SK-N-SH treated with all-trans-retinoic acid at 6 μM for 48 hours (cell line): ENCODE data around the gene XRCC4.

Source experiments
- ATAC-seq: fragments of 200-7000 bp; cut with Tn5 transposase; 3 replicates; pipeline ENCODE4 v1.9.1; 2020; ENCODE audit warnings: mild to moderate bottlenecking, moderate library complexity
- ARNTL ChIP-seq: fragments of 450-650 bp; formaldehyde crosslinking; IDR thresholded peaks from 2 replicates; pipeline ENCODE4 v1.5.0; 2020; ENCODE audit warnings: low read depth, mild to moderate bottlenecking, moderate library complexity, borderline replicate concordance
- BACH2 ChIP-seq: fragments of 250-450 bp; sonication (Bioruptor Pico); IDR thresholded peaks from 2 replicates; pipeline ENCODE4 v1.9.0; 2021; ENCODE audit warnings: mild to moderate bottlenecking, borderline replicate concordance
- CREB5 ChIP-seq: fragments of 250-450 bp; sonication (Bioruptor Pico); IDR thresholded peaks from 2 replicates; pipeline ENCODE4 v1.5.1; 2020; ENCODE audit warnings: low read depth, mild to moderate bottlenecking, moderate library complexity
- ESRRG ChIP-seq: fragments of 250-450 bp; sonication (Bioruptor Pico); IDR thresholded peaks from 2 replicates; pipeline ENCODE4 v1.6.1; 2021; ENCODE audit warnings: mild to moderate bottlenecking
- GLIS3 ChIP-seq: fragments of 250-450 bp; sonication (Bioruptor Pico); IDR thresholded peaks from 2 replicates; pipeline ENCODE4 v1.5.0; 2020; ENCODE audit warnings: mild to moderate bottlenecking, moderate library complexity
- PPARA ChIP-seq: fragments of 250-450 bp; sonication (Bioruptor Pico); IDR thresholded peaks from 2 replicates; pipeline ENCODE4 v1.5.0; 2020; ENCODE audit warnings: mild to moderate bottlenecking, borderline replicate concordance
- RARB ChIP-seq: fragments of 250-450 bp; sonication (Bioruptor Pico); IDR thresholded peaks from 2 replicates; pipeline ENCODE4 v1.8.0; 2021; ENCODE audit warnings: mild to moderate bottlenecking, moderate library complexity
- SNAI2 ChIP-seq: fragments of 250-450 bp; sonication (Bioruptor Pico); IDR thresholded peaks from 2 replicates; pipeline ENCODE4 v1.5.0; 2020; ENCODE audit warnings: mild to moderate bottlenecking, moderate library complexity
- TCF4 ChIP-seq: fragments of 250-450 bp; sonication (Bioruptor Pico); IDR thresholded peaks from 2 replicates; pipeline ENCODE4 v1.8.0; 2021; ENCODE audit warnings: mild to moderate bottlenecking, moderate library complexity, borderline replicate concordance
- TOX ChIP-seq: fragments of 250-450 bp; sonication (Bioruptor Pico); IDR thresholded peaks from 2 replicates; pipeline ENCODE4 v1.8.0; 2021; ENCODE audit warnings: mild to moderate bottlenecking, moderate library complexity, borderline replicate concordance
- TSHZ2 ChIP-seq: fragments of 250-450 bp; sonication (Bioruptor Pico); IDR thresholded peaks from 2 replicates; pipeline ENCODE4 v1.5.0; 2020; ENCODE audit warnings: mild to moderate bottlenecking, moderate library complexity
- ZC3H10 ChIP-seq: fragments of 250-450 bp; sonication (Bioruptor Pico); IDR thresholded peaks from 2 replicates; pipeline ENCODE4 v1.5.1; 2021; ENCODE audit warnings: mild to moderate bottlenecking, moderate library complexity
- ZFP30 ChIP-seq: fragments of 450-650 bp; formaldehyde crosslinking; IDR thresholded peaks from 2 replicates; pipeline ENCODE4 v1.5.0; 2022; ENCODE audit warnings: mild to moderate bottlenecking, moderate library complexity
- ZNF565 ChIP-seq: fragments of 450-650 bp; formaldehyde crosslinking; conservative IDR thresholded peaks from 2 replicates; pipeline ENCODE4 v1.5.0; 2020; ENCODE audit warnings: low read depth, mild to moderate bottlenecking, moderate library complexity
- ZNF70 ChIP-seq: fragments of 450-650 bp; formaldehyde crosslinking; IDR thresholded peaks from 2 replicates; pipeline ENCODE4 v1.5.0; 2020; ENCODE audit warnings: mild to moderate bottlenecking, moderate library complexity
- ZNF8 ChIP-seq: fragments of 450-650 bp; formaldehyde crosslinking; IDR thresholded peaks from 2 replicates; pipeline ENCODE4 v1.5.0; 2020; ENCODE audit warnings: mild to moderate bottlenecking, moderate library complexity
- TF ChIP-seq, protein P1 (sequence below): fragments of 250-450 bp; sonication (Bioruptor Pico); IDR thresholded peaks from 2 replicates; pipeline ENCODE4 v1.8.0; 2021; ENCODE audit warnings: low read depth, mild to moderate bottlenecking, moderate library complexity, borderline replicate concordance
- TF ChIP-seq, protein P2 (sequence below): fragments of 250-450 bp; sonication (Bioruptor Pico); IDR thresholded peaks from 2 replicates; pipeline ENCODE4 v1.8.0; 2020; ENCODE audit warnings: mild to moderate bottlenecking, moderate library complexity, borderline replicate concordance

The XRCC4 gene

DNA sequence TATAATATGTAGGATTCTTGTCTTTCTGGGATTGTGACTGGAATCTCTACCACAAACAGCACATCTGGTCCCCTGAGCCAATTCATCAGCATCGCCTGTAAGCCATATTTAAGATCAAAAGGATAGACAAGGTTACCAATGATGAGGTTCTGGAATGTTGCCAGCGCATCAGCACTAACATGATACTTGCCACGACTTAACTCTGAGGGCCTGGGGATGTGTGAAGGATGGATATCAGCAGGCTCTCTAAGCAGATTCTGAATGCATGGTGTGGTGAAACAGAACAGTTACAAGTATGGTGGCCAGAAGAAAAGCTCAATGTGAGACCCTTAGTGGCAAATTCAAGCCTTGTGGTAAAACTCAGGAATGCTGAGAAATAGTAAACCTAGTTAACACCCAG is 143.0 kb downstream of the XRCC4 start:
- TF ChIP-seq TSHZ2 (CRISPR knock-in tag) (peak; percentile 52; the same call in 1 of the 2 replicates), ZC3H10 (no peak), BACH2 (CRISPR knock-in tag) (0 out of 2 replicates have a peak, but pooled peaks have one; percentile 19), TCF4 (CRISPR knock-in tag) (peak; percentile 82; the same call in 1 of the 2 replicates)
- TF ChIP-seq, protein P1, sequence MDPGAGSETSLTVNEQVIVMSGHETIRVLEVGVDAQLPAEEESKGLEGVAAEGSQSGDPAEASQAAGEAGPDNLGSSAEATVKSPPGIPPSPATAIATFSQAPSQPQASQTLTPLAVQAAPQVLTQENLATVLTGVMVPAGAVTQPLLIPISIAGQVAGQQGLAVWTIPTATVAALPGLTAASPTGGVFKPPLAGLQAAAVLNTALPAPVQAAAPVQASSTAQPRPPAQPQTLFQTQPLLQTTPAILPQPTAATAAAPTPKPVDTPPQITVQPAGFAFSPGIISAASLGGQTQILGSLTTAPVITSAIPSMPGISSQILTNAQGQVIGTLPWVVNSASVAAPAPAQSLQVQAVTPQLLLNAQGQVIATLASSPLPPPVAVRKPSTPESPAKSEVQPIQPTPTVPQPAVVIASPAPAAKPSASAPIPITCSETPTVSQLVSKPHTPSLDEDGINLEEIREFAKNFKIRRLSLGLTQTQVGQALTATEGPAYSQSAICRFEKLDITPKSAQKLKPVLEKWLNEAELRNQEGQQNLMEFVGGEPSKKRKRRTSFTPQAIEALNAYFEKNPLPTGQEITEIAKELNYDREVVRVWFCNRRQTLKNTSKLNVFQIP (CRISPR knock-in tag), result no peak
- ATAC-seq, result peak; percentile 25; the same call in 1 of the 3 replicates

- TF ChIP-seq, protein P2, sequence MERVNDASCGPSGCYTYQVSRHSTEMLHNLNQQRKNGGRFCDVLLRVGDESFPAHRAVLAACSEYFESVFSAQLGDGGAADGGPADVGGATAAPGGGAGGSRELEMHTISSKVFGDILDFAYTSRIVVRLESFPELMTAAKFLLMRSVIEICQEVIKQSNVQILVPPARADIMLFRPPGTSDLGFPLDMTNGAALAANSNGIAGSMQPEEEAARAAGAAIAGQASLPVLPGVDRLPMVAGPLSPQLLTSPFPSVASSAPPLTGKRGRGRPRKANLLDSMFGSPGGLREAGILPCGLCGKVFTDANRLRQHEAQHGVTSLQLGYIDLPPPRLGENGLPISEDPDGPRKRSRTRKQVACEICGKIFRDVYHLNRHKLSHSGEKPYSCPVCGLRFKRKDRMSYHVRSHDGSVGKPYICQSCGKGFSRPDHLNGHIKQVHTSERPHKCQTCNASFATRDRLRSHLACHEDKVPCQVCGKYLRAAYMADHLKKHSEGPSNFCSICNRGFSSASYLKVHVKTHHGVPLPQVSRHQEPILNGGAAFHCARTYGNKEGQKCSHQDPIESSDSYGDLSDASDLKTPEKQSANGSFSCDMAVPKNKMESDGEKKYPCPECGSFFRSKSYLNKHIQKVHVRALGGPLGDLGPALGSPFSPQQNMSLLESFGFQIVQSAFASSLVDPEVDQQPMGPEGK (CRISPR knock-in tag), result no peak
- TF ChIP-seq RARB (CRISPR knock-in tag), result no peak
- TF ChIP-seq GLIS3 (CRISPR knock-in tag), result no peak
- TF ChIP-seq TCF4 (CRISPR knock-in tag), result no peak
- TF ChIP-seq ZNF70 (CRISPR knock-in tag), result no peak
Measured at GRCh38 chr5:83222906-83223305, 145.6 kb downstream of the XRCC4 start.

DNA sequence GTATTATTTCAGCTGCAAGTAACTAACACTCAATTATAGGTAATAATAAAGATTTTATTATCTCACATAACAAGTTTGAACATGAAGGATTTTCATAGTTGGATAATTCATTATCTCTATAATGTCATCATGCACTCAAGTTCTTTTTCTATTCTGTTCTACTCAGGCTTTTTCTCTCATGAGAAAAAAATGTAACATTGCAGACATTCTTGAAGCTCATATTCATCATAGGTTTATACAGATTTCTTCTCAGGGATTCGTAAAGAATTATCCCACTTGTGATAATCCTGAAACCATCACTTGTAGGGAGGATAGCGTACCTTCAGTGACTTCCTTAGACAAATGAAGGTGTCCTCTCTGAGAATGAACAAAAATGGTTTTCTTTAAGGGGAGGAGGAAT is 150.3 kb downstream of the XRCC4 start:
- no peak for TF ChIP-seq ARNTL (CRISPR knock-in tag)
- no peak for TF ChIP-seq PPARA (CRISPR knock-in tag)
- TF ChIP-seq TOX, result no peak
- no peak for TF ChIP-seq CREB5 (CRISPR knock-in tag)
- no peak for TF ChIP-seq ZNF565 (CRISPR knock-in tag)

More at GRCh38 chr5:83222906-83223305, 145.6 kb downstream of the XRCC4 start:
- ATAC-seq, result no peak

DNA sequence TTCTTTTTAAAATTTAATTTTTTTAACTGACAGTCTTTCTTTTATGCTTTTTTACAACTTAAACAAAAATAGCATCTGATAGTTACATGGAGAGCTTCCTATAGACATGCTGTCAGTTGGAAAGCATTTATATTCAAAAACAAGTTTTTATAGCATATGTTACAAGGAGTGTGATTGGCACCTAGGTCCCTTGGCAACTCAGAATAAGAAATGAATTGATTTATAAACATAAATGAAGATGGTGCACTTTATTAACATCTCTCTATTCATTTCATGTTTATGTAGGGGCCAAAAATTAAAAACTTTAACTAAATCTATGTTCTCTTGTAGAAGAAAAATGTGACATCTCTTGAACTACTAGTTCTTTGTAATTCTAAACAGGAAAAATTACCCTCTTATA is 153.2 kb downstream of the XRCC4 start:
- TF ChIP-seq ZNF8 (CRISPR knock-in tag), result no peak
- TF ChIP-seq ZNF565 (CRISPR knock-in tag), result no peak
- no peak for TF ChIP-seq ESRRG (CRISPR knock-in tag)
- TF ChIP-seq TCF4 (CRISPR knock-in tag), result no peak
- no peak for TF ChIP-seq ARNTL (CRISPR knock-in tag)
- TF ChIP-seq ZFP30 (CRISPR knock-in tag), result no peak
- no peak for TF ChIP-seq SNAI2 (CRISPR knock-in tag)
- TF ChIP-seq, protein P1 (CRISPR knock-in tag), result no peak
- no peak for TF ChIP-seq RARB (CRISPR knock-in tag)
- no peak for TF ChIP-seq ZC3H10
- ATAC-seq, result no peak

More for the DNA sequence above, 150.3 kb downstream of the XRCC4 start:
- no peak for ATAC-seq
